HG03159 (cell line): ENCODE data around the gene GPBP1L1.
"Not testable (repeated sequence)": the region's sequence is repeated elsewhere in the genome, so short reads cannot be mapped to it uniquely, and the experiment has no call there.

ENCODE experiments used
- ATAC-seq: cut with Tn5 transposase; IDR thresholded peaks from one replicate; pipeline ENCODE4 v1.9.1; 2021; ENCODE audit warnings: mild to moderate bottlenecking, moderate library complexity; ENCODE audit not compliant: unreplicated experiment

The GPBP1L1 gene

GRCh38 chr1:45596765-45597164, 89.6 kb downstream of the GPBP1L1 start:
- not testable (repeated sequence) for ATAC-seq

DNA sequence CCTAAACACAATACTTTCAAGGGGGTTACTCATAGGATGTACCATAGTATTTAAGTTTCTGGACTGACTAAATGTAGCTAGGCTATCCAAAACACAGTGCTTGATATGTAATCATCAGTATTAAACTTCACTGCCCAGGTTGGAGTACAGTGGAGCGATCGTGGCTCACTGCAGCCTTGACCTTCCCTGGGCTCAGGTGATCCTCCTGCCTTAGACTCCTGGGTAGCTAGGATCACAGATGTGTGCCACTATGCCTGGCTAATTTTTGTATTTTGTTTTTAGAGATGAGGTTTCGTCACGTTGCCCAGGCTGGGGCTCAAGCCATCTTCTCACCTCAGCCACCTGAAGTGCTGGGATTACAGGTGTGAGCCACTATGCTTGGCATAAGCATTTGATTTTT, 91.9 kb downstream of the GPBP1L1 start:
- ATAC-seq = no peak

DNA sequence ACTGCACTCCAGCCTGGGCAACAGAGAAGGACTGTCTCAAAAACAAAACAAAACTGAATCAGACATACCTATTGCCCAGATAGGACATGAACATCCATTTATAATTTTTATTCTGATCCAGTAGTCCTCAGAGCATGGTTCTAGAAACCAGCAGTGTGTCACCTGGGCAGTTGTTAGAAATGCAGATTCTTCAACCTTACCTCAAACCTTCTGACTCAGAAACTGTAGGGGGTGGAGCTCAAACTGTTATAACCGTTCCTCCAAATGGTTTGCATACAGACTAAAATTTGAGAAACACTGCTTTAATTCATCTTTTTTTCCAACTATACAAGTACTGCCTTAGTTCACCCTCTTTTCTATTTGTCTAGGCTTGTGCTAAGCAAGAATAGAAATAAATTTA, 96.5 kb downstream of the GPBP1L1 start:
- ATAC-seq = no peak

GRCh38 chr1:45586769-45587168, 99.6 kb downstream of the GPBP1L1 start:
- ATAC-seq = no peak

- ATAC-seq = no peak
Measured at GRCh38 chr1:45585496-45586075, 100.7 kb downstream of the GPBP1L1 start.

DNA sequence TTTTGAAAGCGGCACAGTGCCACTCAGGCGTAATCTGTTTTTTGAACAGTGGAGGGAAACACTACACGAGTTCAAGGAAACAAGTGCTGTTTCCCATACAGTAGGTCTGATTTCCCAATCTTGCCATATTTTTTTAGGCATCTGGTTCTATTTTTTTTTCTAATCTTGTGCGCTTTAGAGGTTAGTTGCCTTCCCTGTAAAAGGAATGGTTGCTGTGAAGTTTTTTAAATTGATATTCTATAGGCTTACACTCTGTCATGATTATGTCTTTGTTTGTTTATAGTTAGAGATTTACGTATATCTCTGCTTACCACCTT, 101.3 kb downstream of the GPBP1L1 start:
- no peak for ATAC-seq

GRCh38 chr1:45584351-45585109, 101.8 kb downstream of the GPBP1L1 start:
- peak; percentile 31 for ATAC-seq

- peak; percentile 55 for ATAC-seq
Measured at GRCh38 chr1:45583666-45584350, 102.5 kb downstream of the GPBP1L1 start, which contains the start of gene NASP. TSS of gene NASP (plus strand) at chr1:45584041. CDS start at chr1:45584147, 106 bp downstream.

- peak; percentile 74 for ATAC-seq
Measured at GRCh38 chr1:45583264-45583665, 103.1 kb downstream of the GPBP1L1 start.
